ENCODE results near the gene CYLD. TPM values are rescaled to one million over a fixed set of nuclear protein-coding genes. Genes with fewer than 3 reads are reported as not detected.

The CYLD gene
- polyA plus RNA-seq, 4 donors: 6.0 to 18.4 (median 7.6) TPM

DNA sequence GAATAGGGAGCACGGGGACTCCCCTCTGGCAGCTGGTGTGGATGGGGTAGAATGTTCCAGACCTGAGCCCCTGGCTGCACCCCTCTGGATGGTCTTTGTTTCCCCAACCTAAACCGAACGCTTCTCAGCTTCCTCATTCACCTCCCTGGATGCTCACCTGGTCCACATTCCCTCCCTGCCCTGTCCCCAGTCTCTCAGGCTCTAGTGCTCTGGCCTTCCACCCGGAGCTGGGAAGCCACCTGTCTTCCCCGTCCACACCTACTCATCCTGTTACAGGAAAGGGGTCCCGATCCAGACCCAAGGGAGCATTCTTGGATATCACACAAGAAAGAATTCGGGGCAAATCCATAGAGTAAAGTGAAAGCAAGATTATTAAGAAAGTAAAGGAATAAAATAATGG is 73.5 kb downstream of the CYLD start:
- Histone ChIP-seq H3K4me3 (ENCODE audit: low read depth in 1 of 3, low read length in 3 of 3) (no peak overlapping the region), H3K36me3 (ENCODE audit: control insufficient read depth in 3 of 3, insufficient read depth in 2 of 3, low read depth in 1 of 3, low read length in 3 of 3) (no peaks in the 10 kb centered on the region), H3K9me3 (ENCODE audit: control insufficient read depth in 2 of 2, insufficient read depth in 1 of 2, low read depth in 1 of 2, low read length in 1 of 2) (no peaks in the 10 kb centered on the region), H3K27me3 (ENCODE audit: control insufficient read depth in 3 of 3, insufficient read depth in 3 of 3, low read length in 3 of 3) (no peaks in the 10 kb centered on the region), H3K4me1 (ENCODE audit: control insufficient read depth in 3 of 3, insufficient read depth in 2 of 3, low read depth in 1 of 3, low read length in 2 of 3) (no peaks in the 10 kb centered on the region), H3K27ac (ENCODE audit: low read depth in 1 of 3, low read length in 2 of 3) (no peak overlapping the region)
- no peak for DNase-seq
- no peak for FAIRE-seq
- WGBS, 3 donors: 84 to 93% (median 86%) methylated on average over 7 of the region's 7 CpGs

DNA sequence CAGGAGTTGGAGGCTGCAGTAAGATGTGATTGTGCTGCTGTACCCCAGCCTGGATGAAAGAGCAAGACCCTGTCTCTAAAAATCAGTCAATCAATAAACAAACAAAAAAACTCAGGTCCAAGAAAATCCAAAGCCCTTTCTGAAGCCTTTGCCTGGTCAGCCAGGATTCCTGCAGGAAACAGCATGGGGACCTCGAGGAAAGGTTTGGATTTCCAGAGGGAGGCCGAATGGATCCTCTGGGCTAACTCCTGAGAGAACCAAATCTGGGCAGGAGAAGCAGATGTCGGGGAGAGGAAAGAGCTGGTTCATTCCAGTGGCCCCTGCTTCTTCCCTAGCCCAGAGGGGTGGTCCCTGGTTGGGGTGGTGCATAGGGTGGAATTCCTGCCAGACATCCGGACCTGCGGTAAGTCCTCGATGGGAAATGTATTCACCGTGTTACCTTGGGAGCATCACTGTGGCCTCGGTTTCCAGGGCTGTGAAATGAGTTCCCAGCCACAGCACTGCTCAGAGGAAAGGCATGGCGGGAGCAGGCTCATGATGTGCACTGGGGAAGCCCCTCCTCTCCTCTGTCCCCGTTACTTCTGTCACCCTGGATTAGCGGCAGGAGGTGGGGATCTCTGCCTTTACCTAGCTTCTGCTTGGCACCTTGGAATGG is 75.1 kb downstream of the CYLD start:
- DNase-seq (no peak), FAIRE-seq (no peak)
- Histone ChIP-seq H3K27ac (ENCODE audit: low read depth in 1 of 3, low read length in 2 of 3) (no peak overlapping the region), H3K27me3 (ENCODE audit: control insufficient read depth in 3 of 3, insufficient read depth in 3 of 3, low read length in 3 of 3) (no peaks in the 10 kb centered on the region), H3K4me1 (ENCODE audit: control insufficient read depth in 3 of 3, insufficient read depth in 2 of 3, low read depth in 1 of 3, low read length in 2 of 3) (no peaks in the 10 kb centered on the region), H3K9me3 (ENCODE audit: control insufficient read depth in 2 of 2, insufficient read depth in 1 of 2, low read depth in 1 of 2, low read length in 1 of 2) (no peaks in the 10 kb centered on the region), H3K4me3 (ENCODE audit: low read depth in 1 of 3, low read length in 3 of 3) (no peak overlapping the region), H3K36me3 (ENCODE audit: control insufficient read depth in 3 of 3, insufficient read depth in 2 of 3, low read depth in 1 of 3, low read length in 3 of 3) (no peaks in the 10 kb centered on the region)
- 84 to 87% (median 86%) methylated on average over 11 of the region's 11 CpGs for WGBS, 3 donors

DNA sequence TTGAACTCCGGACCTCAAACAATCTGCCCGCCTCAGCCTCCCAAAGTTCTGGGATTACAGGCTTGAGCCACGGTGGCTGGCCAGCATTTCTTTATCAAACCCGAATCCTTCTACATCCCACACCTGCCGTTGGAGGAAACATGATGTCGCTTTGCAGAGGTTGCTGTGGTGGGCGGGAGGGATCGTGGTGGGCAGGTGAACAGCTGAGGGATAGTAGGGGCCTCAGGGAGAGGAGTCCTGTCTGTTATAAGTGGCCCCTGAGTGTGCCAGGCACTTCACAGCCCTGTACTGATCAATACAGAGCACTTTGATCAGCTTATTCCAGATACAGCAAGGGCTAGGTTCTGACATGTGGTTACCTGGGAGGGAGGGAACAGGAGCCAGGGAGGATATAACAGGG is 76.5 kb downstream of the CYLD start:
- Histone ChIP-seq H3K4me3 (ENCODE audit: low read depth in 1 of 3, low read length in 3 of 3) (no peak overlapping the region), H3K9me3 (ENCODE audit: control insufficient read depth in 2 of 2, insufficient read depth in 1 of 2, low read depth in 1 of 2, low read length in 1 of 2) (no peaks in the 10 kb centered on the region), H3K27ac (ENCODE audit: low read depth in 1 of 3, low read length in 2 of 3) (no peak overlapping the region), H3K27me3 (ENCODE audit: control insufficient read depth in 3 of 3, insufficient read depth in 3 of 3, low read length in 3 of 3) (peaks cover 0 to 2% (median 0%) of the 10 kb centered on the region in 3 donors), H3K36me3 (ENCODE audit: control insufficient read depth in 3 of 3, insufficient read depth in 2 of 3, low read depth in 1 of 3, low read length in 3 of 3) (no peaks in the 10 kb centered on the region), H3K4me1 (ENCODE audit: control insufficient read depth in 3 of 3, insufficient read depth in 2 of 3, low read depth in 1 of 3, low read length in 2 of 3) (no peaks in the 10 kb centered on the region)
- no peak for DNase-seq
- no peak for FAIRE-seq
- 86 to 93% (median 90%) methylated on average over 8 of the region's 8 CpGs for WGBS, 3 donors

DNA sequence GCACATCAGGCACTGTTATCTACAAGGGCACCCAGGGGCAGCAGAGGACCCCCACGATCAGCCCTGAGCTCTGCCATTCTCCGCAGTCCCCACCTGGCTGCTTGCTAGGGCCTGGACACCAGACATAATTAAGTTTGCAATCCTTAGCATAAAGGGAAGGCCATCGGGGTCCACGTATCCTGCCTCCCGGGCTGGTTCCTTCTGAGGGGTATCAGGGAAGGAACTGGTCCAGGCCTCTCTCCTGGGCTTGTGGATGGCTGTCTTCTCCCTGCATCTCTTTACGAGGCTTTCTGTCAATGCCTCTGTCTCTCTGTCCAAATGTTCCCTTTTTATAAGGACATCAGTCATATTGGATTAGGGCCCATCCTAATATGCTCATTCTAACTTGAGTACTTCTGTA is 77.8 kb downstream of the CYLD start:
- FAIRE-seq (no peak), DNase-seq (no peak)
- Histone ChIP-seq H3K9me3 (ENCODE audit: control insufficient read depth in 2 of 2, insufficient read depth in 1 of 2, low read depth in 1 of 2, low read length in 1 of 2) (no peaks in the 10 kb centered on the region), H3K36me3 (ENCODE audit: control insufficient read depth in 3 of 3, insufficient read depth in 2 of 3, low read depth in 1 of 3, low read length in 3 of 3) (no peaks in the 10 kb centered on the region), H3K27ac (ENCODE audit: low read depth in 1 of 3, low read length in 2 of 3) (no peak overlapping the region), H3K27me3 (ENCODE audit: control insufficient read depth in 3 of 3, insufficient read depth in 3 of 3, low read length in 3 of 3) (peaks cover 0 to 2% (median 0%) of the 10 kb centered on the region in 3 donors), H3K4me1 (ENCODE audit: control insufficient read depth in 3 of 3, insufficient read depth in 2 of 3, low read depth in 1 of 3, low read length in 2 of 3) (no peaks in the 10 kb centered on the region), H3K4me3 (ENCODE audit: low read depth in 1 of 3, low read length in 3 of 3) (no peak overlapping the region)
- WGBS, 3 donors: 92% methylated on average over 6 of the region's 6 CpGs

DNA sequence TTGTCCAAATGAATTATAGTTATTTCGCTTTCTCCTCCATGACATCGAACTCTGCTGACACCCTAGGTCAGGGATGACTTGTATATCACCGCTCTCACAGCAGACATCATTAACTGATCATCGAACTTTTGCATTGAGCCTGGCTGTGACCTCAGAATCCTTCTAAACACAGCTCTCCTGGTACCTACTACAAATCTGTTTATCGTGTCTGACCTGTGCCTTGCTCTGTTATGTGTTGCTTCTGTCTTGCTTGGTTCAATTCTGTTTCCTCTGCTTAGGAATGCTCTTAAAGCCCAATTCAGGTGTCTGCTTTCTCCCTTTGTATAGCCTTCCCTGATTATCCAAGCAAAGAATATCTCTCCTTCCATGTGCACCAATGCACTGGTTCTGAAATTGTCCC is 78.3 kb downstream of the CYLD start:
- 89 to 94% (median 93%) methylated on average over 5 of the region's 5 CpGs for WGBS, 3 donors
- no peak for FAIRE-seq
- Histone ChIP-seq H3K4me1 (ENCODE audit: control insufficient read depth in 3 of 3, insufficient read depth in 2 of 3, low read depth in 1 of 3, low read length in 2 of 3) (no peaks in the 10 kb centered on the region), H3K27me3 (ENCODE audit: control insufficient read depth in 3 of 3, insufficient read depth in 3 of 3, low read length in 3 of 3) (peaks cover 0 to 2% (median 0%) of the 10 kb centered on the region in 3 donors), H3K4me3 (ENCODE audit: low read depth in 1 of 3, low read length in 3 of 3) (no peak overlapping the region), H3K36me3 (ENCODE audit: control insufficient read depth in 3 of 3, insufficient read depth in 2 of 3, low read depth in 1 of 3, low read length in 3 of 3) (no peaks in the 10 kb centered on the region), H3K27ac (ENCODE audit: low read depth in 1 of 3, low read length in 2 of 3) (no peak overlapping the region), H3K9me3 (ENCODE audit: control insufficient read depth in 2 of 2, insufficient read depth in 1 of 2, low read depth in 1 of 2, low read length in 1 of 2) (no peaks in the 10 kb centered on the region)
- DNase-seq: no peak

DNA sequence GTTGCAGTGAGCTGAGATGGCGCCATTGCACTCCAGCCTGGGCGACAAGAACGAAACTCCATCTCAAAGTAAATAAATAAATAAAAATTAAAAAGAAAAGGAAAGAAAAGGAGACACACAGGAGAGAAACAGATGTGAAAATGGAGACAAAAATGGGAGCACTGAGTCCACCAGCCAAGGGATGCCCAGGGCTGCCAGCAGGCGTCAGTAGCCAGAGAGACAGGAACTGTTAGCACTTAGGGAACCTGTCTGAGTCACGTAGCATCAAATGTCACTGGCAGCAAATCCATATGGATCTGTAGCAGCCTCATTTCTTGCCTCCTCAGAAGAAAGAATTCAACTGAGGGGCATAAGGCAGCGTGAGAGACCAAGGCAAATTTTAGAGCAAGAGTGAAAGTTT is 79.7 kb downstream of the CYLD start:
- H3K4me1 ChIP-seq (ENCODE audit: control insufficient read depth in 3 of 3, insufficient read depth in 2 of 3, low read depth in 1 of 3, low read length in 2 of 3): no peaks in the 10 kb centered on the region
- 74 to 84% (median 75%) methylated on average over 6 of the region's 6 CpGs for WGBS, 3 donors
- no peak for FAIRE-seq

DNA sequence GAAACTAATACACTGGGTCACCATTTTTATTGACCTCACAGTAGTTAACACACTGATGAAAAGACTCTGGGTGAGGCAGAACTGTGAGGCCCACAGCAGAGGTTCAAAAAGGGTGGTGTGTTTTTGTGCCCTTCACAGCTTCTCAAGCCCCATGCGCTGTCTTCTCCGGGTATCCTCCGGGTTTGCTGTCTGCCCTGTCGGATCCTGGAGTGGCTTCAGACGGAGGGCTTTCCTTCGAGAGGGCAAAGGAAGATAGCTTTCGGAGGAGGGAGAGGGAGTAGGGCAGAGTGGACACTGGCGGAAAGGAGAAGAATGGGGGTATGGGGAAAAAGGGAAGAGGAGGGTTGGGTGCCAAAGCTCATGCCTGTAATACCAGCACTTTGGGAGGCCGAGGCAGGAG is 80.8 kb downstream of the CYLD start:
- WGBS, 3 donors: 79 to 83% (median 83%) methylated on average over 9 of the region's 9 CpGs
- H3K4me1 ChIP-seq (ENCODE audit: control insufficient read depth in 3 of 3, insufficient read depth in 2 of 3, low read depth in 1 of 3, low read length in 2 of 3): no peaks in the 10 kb centered on the region
- H3K27ac ChIP-seq (ENCODE audit: low read depth in 1 of 3, low read length in 2 of 3): no peak overlapping the region
- DNase-seq: no peak
- no peaks in the 10 kb centered on the region for H3K36me3 ChIP-seq (ENCODE audit: control insufficient read depth in 3 of 3, insufficient read depth in 2 of 3, low read depth in 1 of 3, low read length in 3 of 3)
- H3K27me3 ChIP-seq (ENCODE audit: control insufficient read depth in 3 of 3, insufficient read depth in 3 of 3, low read length in 3 of 3): peaks cover 0 to 2% (median 0%) of the 10 kb centered on the region in 3 donors
- H3K4me3 ChIP-seq (ENCODE audit: low read depth in 1 of 3, low read length in 3 of 3): no peak overlapping the region
- no peaks in the 10 kb centered on the region for H3K9me3 ChIP-seq (ENCODE audit: control insufficient read depth in 2 of 2, insufficient read depth in 1 of 2, low read depth in 1 of 2, low read length in 1 of 2)
- no peak for FAIRE-seq

More for the DNA sequence above, 79.7 kb downstream of the CYLD start:
- Histone ChIP-seq H3K9me3 (ENCODE audit: control insufficient read depth in 2 of 2, insufficient read depth in 1 of 2, low read depth in 1 of 2, low read length in 1 of 2) (no peaks in the 10 kb centered on the region), H3K4me3 (ENCODE audit: low read depth in 1 of 3, low read length in 3 of 3) (no peak overlapping the region), H3K36me3 (ENCODE audit: control insufficient read depth in 3 of 3, insufficient read depth in 2 of 3, low read depth in 1 of 3, low read length in 3 of 3) (no peaks in the 10 kb centered on the region), H3K27ac (ENCODE audit: low read depth in 1 of 3, low read length in 2 of 3) (no peak overlapping the region), H3K27me3 (ENCODE audit: control insufficient read depth in 3 of 3, insufficient read depth in 3 of 3, low read length in 3 of 3) (peaks cover 0 to 2% (median 0%) of the 10 kb centered on the region in 3 donors)
- no peak for DNase-seq

DNA sequence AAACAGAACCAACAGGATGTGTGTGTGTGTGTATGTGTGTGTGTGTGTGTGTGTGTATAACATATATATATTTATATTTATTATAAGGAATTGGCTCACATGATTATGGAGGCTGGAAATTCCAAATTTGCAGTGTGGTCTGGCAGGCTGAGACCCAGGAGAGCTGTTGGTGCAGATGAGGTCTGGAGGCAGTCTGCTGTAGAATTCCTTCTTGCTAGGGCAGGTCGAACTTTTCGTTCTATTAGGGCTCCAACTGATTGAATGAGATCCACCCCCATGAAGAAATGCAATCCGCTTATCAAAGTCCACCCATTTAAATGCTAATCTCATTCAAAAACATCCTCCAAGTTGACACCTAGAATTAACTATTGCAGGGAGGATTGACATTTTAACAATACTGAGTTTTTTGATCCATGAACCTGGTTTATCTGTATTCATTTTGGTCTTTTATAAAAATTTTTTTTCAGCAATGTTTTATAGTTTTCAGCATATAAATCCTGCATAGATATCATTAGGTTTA is 85.0 kb downstream of the CYLD start:
- WGBS, 3 donors: 56 to 73% (median 69%) methylated on average over 3 of the region's 3 CpGs

More for the DNA sequence above, 85.0 kb downstream of the CYLD start:
- Histone ChIP-seq H3K9me3 (ENCODE audit: control insufficient read depth in 2 of 2, insufficient read depth in 1 of 2, low read depth in 1 of 2, low read length in 1 of 2) (no peaks in the 10 kb centered on the region), H3K27ac (ENCODE audit: low read depth in 1 of 3, low read length in 2 of 3) (no peak overlapping the region), H3K36me3 (ENCODE audit: control insufficient read depth in 3 of 3, insufficient read depth in 2 of 3, low read depth in 1 of 3, low read length in 3 of 3) (no peaks in the 10 kb centered on the region), H3K27me3 (ENCODE audit: control insufficient read depth in 3 of 3, insufficient read depth in 3 of 3, low read length in 3 of 3) (peaks cover 0 to 2% (median 0%) of the 10 kb centered on the region in 3 donors), H3K4me3 (ENCODE audit: low read depth in 1 of 3, low read length in 3 of 3) (no peak overlapping the region), H3K4me1 (ENCODE audit: control insufficient read depth in 3 of 3, insufficient read depth in 2 of 3, low read depth in 1 of 3, low read length in 2 of 3) (no peaks in the 10 kb centered on the region)
- DNase-seq: no peak
- no peak for FAIRE-seq
